SH-SY5Y (cell line): ENCODE results near the gene POLR2E.

Experiments used
- GATA2 ChIP-seq: IDR thresholded peaks from 2 replicates; pipeline ENCODE4 v1.6.1; 2011; ENCODE audit warnings: mild to moderate bottlenecking, low read depth, low read length
- GATA3 ChIP-seq: IDR thresholded peaks from 2 replicates; pipeline ENCODE4 v1.6.1; 2011; ENCODE audit warnings: low read depth, mild to moderate bottlenecking, low read length, moderate library complexity

GRCh38 chr19:1055028-1055425, 40.1 kb downstream of the POLR2E start:
- TF ChIP-seq GATA2 (no peak), GATA3 (no peak)
